HG03439 (cell line): ENCODE measurements around the gene LYRM9.
"Not testable (repeated sequence)": the region's sequence is repeated elsewhere in the genome, so short reads cannot be mapped to it uniquely, and the experiment has no call there.

Experiments used
- ATAC-seq: cut with Tn5 transposase; IDR thresholded peaks from one replicate; pipeline ENCODE4 v1.9.1; 2021; ENCODE audit warnings: mild to moderate bottlenecking, moderate library complexity; ENCODE audit not compliant: unreplicated experiment

LYRM9 gene

DNA sequence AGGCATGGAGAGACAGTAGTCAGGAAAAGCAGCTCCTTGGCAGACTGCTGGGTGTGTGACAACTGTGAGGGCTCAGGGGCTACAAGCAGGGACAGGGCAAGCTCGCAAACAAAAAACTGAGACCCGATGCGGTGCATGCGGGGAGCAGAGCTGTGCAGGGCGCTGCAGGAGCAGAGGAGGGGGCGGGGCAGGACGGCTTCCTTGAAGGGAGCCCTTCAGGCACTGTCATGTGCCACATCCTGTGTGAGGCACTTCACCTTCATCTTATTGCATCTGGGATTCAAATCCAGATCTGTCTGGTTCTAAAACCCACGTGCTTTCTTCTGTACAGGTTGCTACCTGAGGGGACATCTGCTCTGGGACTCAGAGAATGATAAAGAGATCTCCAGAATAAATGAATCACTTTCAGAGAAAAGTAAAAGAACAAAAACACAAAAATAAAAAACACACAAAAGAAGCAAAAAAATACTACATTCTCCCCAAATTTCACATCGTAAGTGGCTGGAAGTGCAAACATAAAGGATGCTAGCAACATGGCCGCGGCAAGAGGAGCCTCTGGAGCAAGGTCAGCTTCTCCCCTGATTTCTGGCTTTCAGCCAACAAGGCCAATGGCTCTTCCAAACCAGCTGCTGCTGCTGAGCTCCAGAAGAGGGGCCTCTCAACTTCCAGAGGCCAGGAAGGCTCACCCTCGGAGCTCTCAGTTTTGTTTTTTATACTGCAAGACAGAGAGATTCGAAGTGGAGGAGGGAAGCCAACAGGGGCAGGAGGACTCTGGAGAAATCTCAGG, 14.2 kb downstream of the LYRM9 start:
- ATAC-seq, result no peak

GRCh38 chr17:27873746-27874145, 19.4 kb downstream of the LYRM9 start:
- ATAC-seq, result no peak

- ATAC-seq, result no peak
These were observed 20.0 kb downstream of the LYRM9 start for GRCh38 chr17:27873211-27873610.

GRCh38 chr17:27872776-27873175, 20.4 kb downstream of the LYRM9 start:
- no peak for ATAC-seq

DNA sequence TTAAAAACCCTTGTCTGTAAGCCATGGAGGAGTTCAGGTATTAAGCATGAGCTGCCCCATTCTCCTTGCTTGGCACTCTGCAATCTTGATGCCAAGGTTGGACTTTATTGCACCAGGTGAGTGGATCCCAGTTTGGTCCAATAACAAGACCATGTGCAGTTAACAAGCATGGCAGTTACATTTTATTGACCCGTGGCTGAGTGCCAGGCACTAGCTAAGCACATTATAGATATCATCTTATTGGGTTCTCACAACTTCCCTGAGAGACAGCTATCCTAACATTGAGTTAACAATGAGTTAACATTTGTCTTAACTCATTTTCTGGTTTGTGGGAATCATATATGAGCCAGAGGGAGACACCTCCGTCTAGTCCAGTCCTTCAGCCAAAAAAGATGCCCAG, 21.8 kb downstream of the LYRM9 start:
- ATAC-seq, result no peak

DNA sequence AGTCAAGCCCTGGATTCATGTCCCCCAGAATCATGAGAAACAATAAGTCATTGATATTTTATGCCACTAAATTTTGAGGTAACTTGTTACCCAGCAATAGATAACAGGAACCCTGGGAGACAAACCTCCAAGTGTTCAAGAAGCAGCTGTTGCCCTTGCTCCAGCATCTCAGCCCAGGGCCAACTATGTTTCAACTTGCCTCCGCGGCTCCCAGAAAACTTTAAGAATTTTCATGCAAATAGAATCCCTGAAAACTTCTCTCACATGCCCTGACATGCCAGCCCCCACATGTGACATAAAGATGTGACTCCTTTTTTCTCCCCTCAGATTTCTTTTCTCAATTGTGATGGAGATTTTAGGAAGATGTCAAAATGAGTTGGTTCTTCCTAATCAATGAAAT, 22.8 kb downstream of the LYRM9 start:
- ATAC-seq, result no peak

DNA sequence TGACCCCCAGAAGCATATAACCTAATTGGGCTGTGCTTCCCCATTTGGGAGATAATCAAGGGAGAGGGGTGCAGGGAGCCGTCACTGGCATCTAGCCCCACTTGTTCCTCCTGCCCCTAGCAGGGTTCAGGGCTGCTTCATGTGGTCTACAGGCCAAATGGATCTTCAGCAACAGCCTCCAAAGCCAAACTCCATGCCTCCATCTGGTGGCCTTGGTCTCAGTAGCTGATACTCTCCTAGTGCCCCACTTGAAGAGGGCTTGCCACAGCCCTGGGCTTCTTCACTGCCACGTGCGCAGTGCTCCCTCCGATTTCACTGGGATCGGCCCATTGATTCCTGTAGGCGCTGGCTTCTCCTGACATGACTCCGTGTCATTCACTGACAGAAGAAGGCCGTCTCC, 24.6 kb downstream of the LYRM9 start:
- ATAC-seq, result no peak

GRCh38 chr17:27862840-27863239, 30.3 kb downstream of the LYRM9 start:
- no peak for ATAC-seq

DNA sequence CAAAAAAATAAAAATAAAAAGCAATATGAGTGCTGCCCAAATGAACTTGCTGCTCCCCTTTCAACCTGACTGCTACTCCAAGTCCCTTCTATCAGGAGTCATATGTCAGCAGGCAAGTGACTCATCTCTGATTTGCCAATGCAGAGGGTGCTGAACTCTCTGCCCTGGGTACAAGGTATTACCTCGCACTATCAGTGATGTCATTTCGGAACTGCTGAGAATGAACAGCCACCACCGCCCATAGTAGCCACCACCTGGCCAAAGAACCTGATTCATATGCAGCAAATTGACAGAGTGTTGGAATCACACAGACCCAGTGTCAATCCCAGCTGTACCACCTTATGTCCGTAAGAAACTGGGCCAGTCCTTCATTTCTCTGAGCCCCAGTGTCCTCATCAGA, 31.2 kb downstream of the LYRM9 start:
- ATAC-seq, result no peak

DNA sequence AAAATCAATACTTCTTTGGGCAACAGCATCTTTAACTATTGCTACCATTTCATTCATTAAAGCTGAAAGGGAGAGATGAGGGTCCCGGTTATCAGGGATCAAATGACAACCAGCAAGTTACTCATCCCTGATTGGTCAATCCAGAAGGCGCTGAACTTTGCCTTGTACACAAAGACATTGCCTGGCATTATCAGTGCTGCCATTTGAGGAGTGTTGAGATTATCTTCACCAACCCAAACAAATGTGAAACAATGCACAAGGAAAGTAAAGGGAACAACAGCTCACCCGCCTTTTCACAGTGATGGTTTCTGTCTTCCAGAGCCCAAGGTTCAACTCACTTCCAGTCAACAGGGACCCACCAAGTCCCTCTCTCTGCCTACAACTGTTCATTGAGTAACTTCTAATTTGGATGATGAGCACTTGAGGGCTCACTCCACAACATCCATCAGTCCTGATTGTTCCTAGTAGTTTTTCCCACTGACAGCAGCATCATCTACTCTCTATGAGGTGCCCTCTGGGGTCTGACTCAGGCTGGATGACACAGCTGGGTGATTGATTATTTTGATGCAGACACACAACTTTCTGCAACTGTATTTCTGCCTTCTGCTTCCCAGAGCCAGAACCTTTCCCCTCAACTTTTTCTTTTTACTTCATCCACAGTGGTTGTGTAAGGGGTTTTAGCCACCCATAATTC, 32.0 kb downstream of the LYRM9 start:
- ATAC-seq, result no peak

DNA sequence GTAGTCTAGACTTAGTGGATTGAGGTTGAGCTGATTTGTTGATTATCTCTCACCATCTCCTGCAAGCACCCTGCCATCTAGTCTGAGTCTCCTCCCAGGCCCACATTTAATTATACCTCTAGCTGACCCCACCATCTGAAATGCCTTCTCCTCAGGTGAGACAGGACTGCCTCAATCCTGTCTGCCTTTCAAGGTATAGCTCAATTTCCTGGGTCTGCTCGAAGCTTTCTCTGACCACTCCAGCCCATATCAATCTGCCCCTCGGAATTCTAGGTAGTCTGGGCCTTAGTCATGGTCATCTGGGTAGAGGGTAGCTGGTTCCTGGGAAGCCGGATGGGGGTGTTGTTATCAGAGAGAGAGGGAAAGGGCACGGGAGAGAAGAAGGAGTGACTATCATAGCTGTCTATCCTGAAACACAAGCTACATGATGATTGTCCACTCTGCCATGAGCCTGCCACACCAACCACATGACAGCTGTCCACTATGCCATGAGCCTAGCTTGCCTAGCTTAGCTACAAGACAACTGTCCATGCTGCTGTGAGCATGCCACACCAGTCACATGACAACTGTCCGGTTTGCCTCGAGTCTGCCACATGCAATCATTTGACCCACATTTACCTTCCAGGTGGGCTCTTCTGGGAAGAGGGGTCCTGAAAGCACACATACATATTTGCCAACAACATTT, 34.4 kb downstream of the LYRM9 start:
- no peak for ATAC-seq

- no peak for ATAC-seq
These were observed 36.3 kb downstream of the LYRM9 start for GRCh38 chr17:27856676-27857432.

GRCh38 chr17:27855454-27855853, 37.7 kb downstream of the LYRM9 start:
- ATAC-seq, result no peak

DNA sequence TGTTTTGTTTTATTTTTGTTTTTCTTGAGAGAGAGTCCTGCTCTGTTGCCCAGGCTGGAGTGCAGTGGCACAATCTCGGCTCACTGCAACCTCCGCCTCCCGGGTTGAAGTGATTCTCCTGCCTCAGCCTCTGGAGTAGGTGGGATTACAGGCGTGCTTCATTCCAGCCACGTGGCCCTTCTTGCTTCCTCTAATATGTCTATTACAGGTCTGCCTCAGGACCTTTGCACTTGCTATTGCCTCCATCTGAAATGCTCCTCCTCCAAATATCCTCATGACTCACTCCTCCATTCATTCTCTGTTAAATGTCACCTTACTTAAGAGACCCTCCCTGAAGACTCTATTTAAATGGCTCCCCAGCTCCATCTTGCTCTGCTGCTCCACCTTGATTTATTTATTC, 39.0 kb downstream of the LYRM9 start:
- no peak for ATAC-seq

DNA sequence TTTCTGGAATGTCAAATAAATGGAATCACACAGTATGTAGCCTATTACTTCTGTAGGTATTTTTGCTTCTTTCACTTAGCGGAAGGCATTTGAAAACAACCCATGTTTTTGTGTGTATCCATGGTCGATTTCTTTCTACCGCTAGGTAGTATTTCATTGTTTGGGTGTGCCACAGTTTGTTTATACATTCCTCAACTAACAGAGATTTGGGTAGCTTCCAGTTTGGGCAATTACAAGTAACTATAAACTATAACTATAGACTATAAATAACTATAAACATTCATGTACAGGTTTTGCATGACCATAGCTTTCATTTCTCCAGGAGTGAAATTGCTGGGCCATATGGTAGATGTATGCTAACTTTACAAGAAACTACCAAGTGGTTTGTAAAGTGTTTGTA, 40.1 kb downstream of the LYRM9 start:
- no peak for ATAC-seq

DNA sequence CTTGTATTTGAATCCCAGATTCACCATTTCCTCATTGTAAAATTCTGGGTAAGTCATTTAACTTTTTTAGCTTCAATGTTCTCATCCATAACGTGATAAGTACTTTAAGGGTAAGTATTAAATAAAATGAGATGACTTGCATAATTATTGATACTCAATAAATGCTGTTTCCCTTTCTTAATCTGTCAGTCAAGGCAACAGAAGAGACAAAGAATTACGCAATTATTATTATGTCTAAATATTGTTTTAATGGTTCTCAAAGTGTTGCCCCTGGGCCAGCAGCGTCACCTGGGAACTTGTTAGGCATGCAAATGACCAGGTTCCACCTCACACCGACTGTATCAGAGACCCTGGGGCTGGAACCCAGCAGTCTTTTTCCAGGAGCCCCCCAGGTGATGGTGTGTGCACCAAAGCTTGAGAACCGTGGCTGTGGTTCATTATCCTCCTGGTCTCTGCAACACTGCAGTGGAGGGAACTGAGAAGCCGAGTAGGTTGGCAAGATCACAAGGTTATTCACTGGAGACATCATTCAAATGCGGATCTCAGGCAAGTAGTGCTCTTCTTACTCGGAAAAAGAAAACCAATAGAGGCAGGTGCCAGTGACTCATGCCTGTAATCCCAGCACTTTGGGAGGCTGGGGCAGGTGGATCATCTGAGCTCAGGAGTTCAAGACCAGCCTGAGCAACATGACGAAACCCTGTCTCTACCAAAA, 43.5 kb downstream of the LYRM9 start:
- no peak for ATAC-seq

GRCh38 chr17:27848931-27849330, 44.2 kb downstream of the LYRM9 start:
- no peak for ATAC-seq

DNA sequence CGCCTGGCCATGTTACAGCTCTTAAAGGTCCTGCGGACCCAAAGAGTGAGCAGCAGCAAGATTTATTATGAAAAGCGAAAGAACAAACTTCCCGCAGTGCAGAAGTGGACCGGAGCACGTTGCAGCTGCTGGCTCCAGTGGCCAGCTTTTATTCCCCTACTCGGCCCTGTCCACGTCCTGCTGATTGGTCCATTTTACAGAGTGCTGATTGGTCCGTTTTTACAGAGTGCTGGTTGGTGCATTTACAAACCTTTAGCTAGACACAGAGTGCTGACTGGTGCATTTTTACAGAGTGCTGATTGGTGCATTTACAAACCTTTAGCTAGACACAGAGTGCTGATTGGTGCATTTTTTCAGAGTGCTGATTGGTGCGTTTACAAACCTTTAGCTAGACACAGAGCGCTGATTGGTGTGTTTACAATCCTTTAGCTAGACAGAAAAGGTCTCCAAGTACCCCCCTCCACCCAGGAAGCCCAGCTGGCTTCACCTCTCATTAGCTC, 46.3 kb downstream of the LYRM9 start:
- not testable (repeated sequence) for ATAC-seq

GRCh38 chr17:27846042-27846655, 47.0 kb downstream of the LYRM9 start:
- ATAC-seq, result no peak
